Gastrocnemius medialis (tissue), 4 donors: ENCODE measurements around the gene SLC37A1. TPM values are rescaled to one million over a fixed set of nuclear protein-coding genes. Genes with fewer than 3 reads are reported as not detected.

ENCODE experiments used
- ATAC-seq, 2 donors: fragments of 150-250 bp; one replicate each; pipeline ENCODE4 v1.9.1; 2016
- DNase-seq, 2 donors: peaks; one replicate each; pipeline ENCODE4 v3.0.0-alpha.2; 2019
- H3K27ac ChIP-seq, 4 donors: fragments of 200-600 bp; sonication (generic); 1 replicate in 1 of 4; 2 replicates in 3 of 4; pipeline ENCODE4 v1.5.1; 2016 to 2018; ENCODE audit warnings: mild to moderate bottlenecking in 2 of 4, moderate library complexity in 1 of 4
- H3K27me3 ChIP-seq, 3 donors: fragments of 200-600 bp; sonication (generic) in 2 of 3; 1 replicate in 1 of 3; 2 replicates in 2 of 3; pipeline versions ENCODE4 v1.5.1 to v1.6.0; 2016 to 2019; ENCODE audit warnings: mild to moderate bottlenecking in 1 of 3, moderate library complexity in 1 of 3
- H3K36me3 ChIP-seq, 2 donors: fragments of 200-600 bp; sonication (generic) in 1 of 2; one replicate each; pipeline ENCODE4 v1.5.1; 2017 to 2018
- H3K4me1 ChIP-seq, 2 donors: fragments of 200-600 bp; sonication (generic) in 1 of 2; one replicate each; pipeline ENCODE4 v1.5.1; 2016 to 2017; ENCODE audit warnings: mild to moderate bottlenecking in 2 of 2
- H3K4me3 ChIP-seq, 4 donors: fragments of 200-600 bp; sonication (generic) in 3 of 4; 1 replicate in 1 of 4; 2 replicates in 3 of 4; pipeline ENCODE4 v1.5.1; 2016 to 2019; ENCODE audit warnings: mild to moderate bottlenecking in 2 of 4
- H3K9me3 ChIP-seq, 3 donors: fragments of 200-600 bp; sonication (generic) in 2 of 3; 1 replicate in 1 of 3; 2 replicates in 2 of 3; pipeline ENCODE4 v1.5.1; 2016 to 2019
- CTCF ChIP-seq, 5 experiments: fragments of 450-650 bp in 3 of 5; fragments of 200-600 bp in 2 of 5; sonication (generic) in 2 of 5; IDR thresholded peaks in 4 of 5; conservative IDR thresholded peaks in 1 of 5; 1 replicate in 4 of 5; 2 replicates in 1 of 5; pipeline ENCODE4 v1.5.1; 2016 to 2019; ENCODE audit warnings: antibody characterized with exemption in 5 of 5, mild to moderate bottlenecking in 3 of 5, moderate library complexity in 3 of 5
- POLR2A ChIP-seq, 2 donors: fragments of 450-650 bp; IDR thresholded peaks; one replicate each; pipeline ENCODE4 v1.6.1; 2017; ENCODE audit warnings: antibody characterized with exemption in 2 of 2, mild to moderate bottlenecking in 2 of 2, moderate library complexity in 2 of 2
- in situ Hi-C, 4 donors: fragments of 200-750 bp; cut with MboI; loops; one replicate each; pipeline versions ENCODE4 v1.15.0 to v1.8.0; 2017; ENCODE audit warnings: low sequenced_read_pairs in 4 of 4
- intact Hi-C: fragments of 100-400 bp; cut with DNase I; formaldehyde crosslinking; loops from one replicate; pipeline ENCODE4 v1.15.1; 2023; ENCODE audit warnings: low total_unique reads
- total RNA-seq, 4 donors: library from RNA; depleted of rRNA; stranded (reverse); fragments of >200 nt; gene quantifications; one replicate each; pipeline versions ENCODE4 v1.1.0 to v1.2.3, GENCODE V29; 2016

The SLC37A1 gene
- total RNA-seq, 4 donors from 2014 or later, result 8.3 to 16.1 (median 12.4) TPM

DNA sequence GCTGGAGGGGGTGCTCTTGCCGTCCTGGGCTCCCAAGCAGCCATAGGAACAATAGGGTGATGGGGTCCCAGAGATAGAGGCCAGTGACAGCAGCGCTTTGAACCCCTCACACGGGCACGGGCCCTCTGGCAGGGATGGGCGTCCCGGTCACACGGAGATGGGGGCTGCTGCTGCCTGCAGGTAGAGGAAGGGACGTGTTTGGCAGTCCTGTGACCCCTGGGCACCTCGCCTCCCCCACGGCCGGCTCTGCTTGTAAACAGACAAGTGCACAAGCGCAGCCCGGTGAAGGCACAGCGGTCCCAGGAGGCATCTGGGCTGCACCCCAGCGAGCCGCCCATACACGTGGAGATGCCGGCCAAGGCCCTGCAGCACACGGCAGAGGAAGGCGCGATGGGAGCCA is 103.3 kb downstream of the SLC37A1 start:
- H3K9me3 ChIP-seq, result no peaks in the 10 kb centered on the region
- in situ Hi-C loops, result loop anchor here in 1 of 4 donors (25.0 kb wide), 1 partner anchor 195 kb away; no protein-coding TSS in a partner anchor
- no peaks in the 10 kb centered on the region for H3K4me1 ChIP-seq
- intact Hi-C loops, result no loop called here
- no peak for TF ChIP-seq CTCF (IDR thresholded peaks at IDR 0.05 in 4 of 5, conservative IDR thresholded peaks at IDR 0.05 in 1 of 5)
- no peak for TF ChIP-seq POLR2A (IDR thresholded peaks at IDR 0.05)
- H3K4me3 ChIP-seq, result no peak overlapping the region
- no peak overlapping the region for H3K27ac ChIP-seq
- peaks cover 26 to 44% (median 40%) of the 10 kb centered on the region in 3 donors for H3K27me3 ChIP-seq
- H3K36me3 ChIP-seq, result no peaks in the 10 kb centered on the region
- ATAC-seq, result no peak
- no peak for DNase-seq

DNA sequence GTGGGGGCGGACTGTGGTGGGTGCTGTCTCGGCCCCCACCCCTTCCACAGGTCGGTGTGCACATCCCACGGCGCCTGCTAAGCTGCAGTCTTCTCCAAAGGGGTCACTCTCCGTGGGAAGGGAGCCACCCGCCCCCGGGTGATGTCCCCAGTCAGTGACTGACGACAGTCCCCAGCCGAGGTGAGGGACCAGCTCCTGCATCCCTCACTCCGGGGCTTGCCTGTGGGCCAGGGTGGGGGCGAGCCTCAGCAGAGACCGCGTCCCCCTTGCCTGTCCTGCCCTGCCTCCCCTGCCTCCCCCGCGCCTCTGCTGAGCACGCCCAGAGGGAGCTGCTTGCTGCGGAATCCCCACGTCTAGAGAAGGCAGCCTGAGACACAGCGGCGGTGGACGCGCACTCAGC is 103.8 kb downstream of the SLC37A1 start:
- DNase-seq, result no peak
- TF ChIP-seq CTCF (IDR thresholded peaks at IDR 0.05 in 4 of 5, conservative IDR thresholded peaks at IDR 0.05 in 1 of 5), result no peak
- no peak for TF ChIP-seq POLR2A (IDR thresholded peaks at IDR 0.05)
- Histone ChIP-seq H3K27me3 (peaks cover 28 to 44% (median 40%) of the 10 kb centered on the region in 3 donors), H3K36me3 (no peaks in the 10 kb centered on the region), H3K9me3 (no peaks in the 10 kb centered on the region), H3K4me3 (no peak overlapping the region), H3K4me1 (no peaks in the 10 kb centered on the region), H3K27ac (no peak overlapping the region)
- no peak for ATAC-seq
- in situ Hi-C loops, result loop anchor here in 1 of 4 donors (25.0 kb wide), 1 partner anchor 195 kb away; no protein-coding TSS in a partner anchor
- intact Hi-C loops, result no loop called here

DNA sequence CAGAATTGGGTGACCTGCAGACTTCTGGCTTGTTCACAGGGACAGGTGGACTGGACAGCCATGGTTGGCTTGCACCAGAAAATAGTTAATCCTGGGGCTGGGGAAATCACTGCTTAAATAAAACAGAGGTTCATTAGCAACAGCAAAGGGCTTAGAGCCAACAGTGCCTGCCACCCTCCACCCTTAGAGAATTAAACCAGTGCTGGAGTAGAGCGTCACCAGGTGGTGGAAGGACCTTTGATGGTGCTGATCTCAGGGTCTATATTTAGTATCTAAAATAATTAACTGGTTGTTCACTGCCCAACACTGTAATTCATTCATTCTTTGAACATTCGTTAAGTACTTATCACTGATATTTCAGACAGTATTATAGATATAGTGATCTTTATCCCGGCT is 105.1 kb downstream of the SLC37A1 start:
- TF ChIP-seq POLR2A (IDR thresholded peaks at IDR 0.05), result no peak
- TF ChIP-seq CTCF (IDR thresholded peaks at IDR 0.05 in 4 of 5, conservative IDR thresholded peaks at IDR 0.05 in 1 of 5), result no peak
- no peaks in the 10 kb centered on the region for H3K36me3 ChIP-seq
- in situ Hi-C loops (loop anchor here in 1 of 4 donors (25.0 kb wide), 1 partner anchor 194 kb away; no protein-coding TSS in a partner anchor), intact Hi-C loops (no loop called here)
- DNase-seq, result no peak
- H3K9me3 ChIP-seq, result no peaks in the 10 kb centered on the region
- no peak overlapping the region for H3K27ac ChIP-seq
- no peaks in the 10 kb centered on the region for H3K4me1 ChIP-seq
- no peak for ATAC-seq
- peaks cover 36 to 47% (median 40%) of the 10 kb centered on the region in 3 donors for H3K27me3 ChIP-seq
- no peak overlapping the region for H3K4me3 ChIP-seq

GRCh38 chr21:42619166-42619565 is 105.5 kb downstream of the SLC37A1 start:
- Histone ChIP-seq H3K27ac (no peak overlapping the region), H3K4me3 (no peak overlapping the region), H3K36me3 (no peaks in the 10 kb centered on the region), H3K9me3 (no peaks in the 10 kb centered on the region), H3K4me1 (no peaks in the 10 kb centered on the region), H3K27me3 (peaks cover 36 to 47% (median 40%) of the 10 kb centered on the region in 3 donors)
- TF ChIP-seq POLR2A (IDR thresholded peaks at IDR 0.05) (no peak), CTCF (IDR thresholded peaks at IDR 0.05 in 4 of 5, conservative IDR thresholded peaks at IDR 0.05 in 1 of 5) (no peak)
- intact Hi-C loops, result no loop called here
- no peak for DNase-seq
- no peak for ATAC-seq
- in situ Hi-C loops, result loop anchor here in 1 of 4 donors (25.0 kb wide), 1 partner anchor 193 kb away; no protein-coding TSS in a partner anchor

- H3K36me3 ChIP-seq, result no peaks in the 10 kb centered on the region
- ATAC-seq, result no peak
- TF ChIP-seq POLR2A (IDR thresholded peaks at IDR 0.05) (no peak), CTCF (IDR thresholded peaks at IDR 0.05 in 4 of 5, conservative IDR thresholded peaks at IDR 0.05 in 1 of 5) (no peak)
- H3K27ac ChIP-seq, result no peak overlapping the region
- H3K9me3 ChIP-seq, result no peaks in the 10 kb centered on the region
- H3K4me1 ChIP-seq, result no peaks in the 10 kb centered on the region
- intact Hi-C loops (no loop called here), in situ Hi-C loops (loop anchor here in 1 of 4 donors (25.0 kb wide), 1 partner anchor 192 kb away; no protein-coding TSS in a partner anchor)
- H3K4me3 ChIP-seq, result no peak overlapping the region
- peaks cover 37 to 47% (median 40%) of the 10 kb centered on the region in 3 donors for H3K27me3 ChIP-seq
- no peak for DNase-seq
Observed at GRCh38 chr21:42619841-42620240, 106.2 kb downstream of the SLC37A1 start.
